H1 (cell line): ENCODE data around the gene SLC1A7. TPM values are rescaled to one million over a fixed set of nuclear protein-coding genes. Genes with fewer than 3 reads are reported as not detected.
A peak's percentile ranks its signal among the peaks of the same experiment; 100 is the strongest.

ENCODE experiments used
- CTCF ChIA-PET: fragments of 300-600 bp; sonication (Branson Sonifier 250); formaldehyde crosslinking; loops from one replicate; lab custom pipeline; 2021; ENCODE audit not compliant: partially characterized antibody; lab: Charles Lee
- POLR2A ChIA-PET: fragments of 300-600 bp; sonication (Branson Sonifier 250); formaldehyde crosslinking; loops from one replicate; lab custom pipeline; 2021; ENCODE audit warnings: inconsistent platforms; ENCODE audit not compliant: partially characterized antibody; lab: Charles Lee
- DNase-seq, 2 experiments: peaks; one replicate each; pipeline versions ENCODE4 v3.0.0 to v3.0.0-alpha.2; 2010 to 2022; ENCODE audit warnings: low spot score in 2 of 2, low read depth in 1 of 2, mixed read lengths in 1 of 2
- FAIRE-seq: peaks from 2 replicates; lab custom pipeline; 2011; peaks lifted over from hg19 to GRCh38; lab: Jason Lieb, UNC
- H2AFZ ChIP-seq: 2 replicates; pipeline ENCODE4 v1.8.1; 2012; ENCODE audit warnings: low read length, inconsistent platforms
- H2AK5ac ChIP-seq: 2 replicates; pipeline ENCODE4 v1.6.1; 2013; ENCODE audit warnings: low read depth, low read length
- H2BK120ac ChIP-seq: replicated peaks from 2 replicates; pipeline ENCODE3; 2013; ENCODE audit warnings: low read depth, low read length, inconsistent platforms
- H2BK12ac ChIP-seq: 2 replicates; pipeline ENCODE4 v1.6.1; 2013; ENCODE audit warnings: low read depth, low read length
- H2BK15ac ChIP-seq: 2 replicates; pipeline ENCODE4 v1.6.1; 2013; ENCODE audit warnings: low read length
- H2BK20ac ChIP-seq: 2 replicates; pipeline ENCODE4 v1.6.1; 2013; ENCODE audit warnings: low read length
- H2BK5ac ChIP-seq: 2 replicates; pipeline ENCODE4 v1.6.1; 2013; ENCODE audit warnings: low read depth, low read length
- H3K14ac ChIP-seq: 2 replicates; pipeline ENCODE4 v1.6.1; 2013; ENCODE audit warnings: inconsistent platforms; ENCODE audit not compliant: insufficient read length
- H3K18ac ChIP-seq: 2 replicates; pipeline ENCODE4 v1.6.1; 2013; ENCODE audit warnings: low read length; ENCODE audit errors: extremely low read depth
- H3K23ac ChIP-seq: 2 replicates; pipeline ENCODE4 v1.6.1; 2013; ENCODE audit warnings: inconsistent platforms; ENCODE audit not compliant: insufficient read length
- H3K23me2 ChIP-seq: 2 replicates; pipeline ENCODE4 v1.6.1; 2013; ENCODE audit warnings: low read depth, low read length
- H3K27ac ChIP-seq: 2 replicates; pipeline ENCODE4 v1.6.1; 2011; ENCODE audit warnings: low read depth, low read length, inconsistent platforms
- H3K27me3 ChIP-seq, 4 experiments: replicated peaks in 1 of 4; 1 replicate in 1 of 4; 2 replicates in 3 of 4; pipeline versions ENCODE4 v1.6.1 to v1.8.1; 2011 to 2013; ENCODE audit warnings: low read length in 3 of 4, mild to moderate bottlenecking in 3 of 4, inconsistent platforms in 2 of 4, mixed read lengths in 2 of 4, moderate library complexity in 1 of 4; ENCODE audit not compliant: control insufficient read depth in 3 of 4, insufficient read depth in 3 of 4; ENCODE audit errors: extremely low read depth in 1 of 4
- H3K36me3 ChIP-seq, 4 experiments: 2 replicates each; pipeline versions ENCODE4 v1.6.1 to v1.8.1; 2011 to 2013; ENCODE audit warnings: mild to moderate bottlenecking in 4 of 4, low read length in 3 of 4, moderate library complexity in 2 of 4, control low read depth in 1 of 4, inconsistent platforms in 1 of 4; ENCODE audit not compliant: insufficient read depth in 4 of 4, control insufficient read depth in 2 of 4
- H3K4ac ChIP-seq: replicated peaks from 2 replicates; pipeline ENCODE3; 2013; ENCODE audit warnings: low read length, low read depth, mixed read lengths, inconsistent platforms; ENCODE audit not compliant: insufficient read length
- H3K4me1 ChIP-seq, 4 experiments: replicated peaks in 1 of 4; 1 replicate in 1 of 4; 2 replicates in 3 of 4; pipeline versions ENCODE4 v1.6.1 to v1.8.1; 2011 to 2013; ENCODE audit warnings: low read length in 3 of 4, inconsistent platforms in 2 of 4, mixed read lengths in 1 of 4; ENCODE audit not compliant: insufficient read depth in 4 of 4, control insufficient read depth in 3 of 4
- H3K4me2 ChIP-seq, 2 experiments: 2 replicates each; pipeline versions ENCODE4 v1.6.1 to v1.8.1; 2011 to 2013; ENCODE audit warnings: low read depth in 2 of 2, low read length in 2 of 2, control low read depth in 1 of 2, inconsistent platforms in 1 of 2, mild to moderate bottlenecking in 1 of 2; ENCODE audit not compliant: insufficient read depth in 1 of 2
- H3K4me3 ChIP-seq, 4 experiments: fragments of 200-600, 300-600 bp in 1 of 4; sonication (generic), shearing (Covaris generic), sonication (Bioruptor Twin) in 1 of 4; 2 replicates each; pipeline versions ENCODE4 v1.5.1 to v1.8.1; 2011 to 2016; ENCODE audit warnings: low read length in 4 of 4, low read depth in 3 of 4, control low read depth in 2 of 4, inconsistent platforms in 2 of 4, mild to moderate bottlenecking in 2 of 4, mixed read lengths in 1 of 4, moderate library complexity in 1 of 4; ENCODE audit not compliant: insufficient read depth in 2 of 4; ENCODE audit errors: extremely low read depth in 1 of 4
- H3K56ac ChIP-seq: replicated peaks from 2 replicates; pipeline ENCODE3; 2013; ENCODE audit warnings: low read depth, mild to moderate bottlenecking, mixed read lengths, low read length, inconsistent platforms; ENCODE audit not compliant: insufficient read length
- H3K79me1 ChIP-seq: 2 replicates; pipeline ENCODE4 v1.6.1; 2013; ENCODE audit warnings: low read depth, low read length, control low read depth
- H3K79me2 ChIP-seq, 2 experiments: 2 replicates each; pipeline versions ENCODE4 v1.6.1 to v1.8.1; 2012 to 2013; ENCODE audit warnings: low read length in 2 of 2, mild to moderate bottlenecking in 2 of 2, inconsistent platforms in 1 of 2; ENCODE audit not compliant: insufficient read depth in 2 of 2, control insufficient read depth in 1 of 2
- H3K9ac ChIP-seq, 4 experiments: replicated peaks in 1 of 4; 1 replicate in 1 of 4; 2 replicates in 3 of 4; pipeline versions ENCODE4 v1.6.1 to v1.8.1; 2011 to 2013; ENCODE audit warnings: low read depth in 3 of 4, low read length in 3 of 4, control low read depth in 2 of 4, mild to moderate bottlenecking in 2 of 4, moderate library complexity in 2 of 4, inconsistent platforms in 1 of 4; ENCODE audit errors: extremely low read depth in 1 of 4
- H3K9me3 ChIP-seq, 2 experiments: 2 replicates each; pipeline versions ENCODE4 v1.6.1 to v1.8.1; 2012 to 2013; ENCODE audit warnings: mild to moderate bottlenecking in 2 of 2, moderate library complexity in 2 of 2, control low read depth in 1 of 2, inconsistent platforms in 1 of 2, low read depth in 1 of 2, low read length in 1 of 2, mixed read lengths in 1 of 2; ENCODE audit not compliant: insufficient read depth in 2 of 2
- H4K20me1 ChIP-seq, 2 experiments: replicated peaks in 1 of 2; 2 replicates each; pipeline versions ENCODE3 to v1.8.1; 2011 to 2013; ENCODE audit warnings: inconsistent platforms in 2 of 2, low read length in 2 of 2, mild to moderate bottlenecking in 1 of 2; ENCODE audit not compliant: insufficient read depth in 2 of 2, control insufficient read depth in 1 of 2
- H4K5ac ChIP-seq: 2 replicates; pipeline ENCODE4 v1.6.1; 2013; ENCODE audit warnings: low read length, low read depth, mixed read lengths, inconsistent platforms; ENCODE audit not compliant: insufficient read length
- H4K8ac ChIP-seq: 2 replicates; pipeline ENCODE4 v1.8.0; 2013; ENCODE audit warnings: mild to moderate bottlenecking, moderate library complexity, low read length, inconsistent platforms; ENCODE audit not compliant: insufficient read depth; ENCODE audit errors: extremely low read depth
- H4K91ac ChIP-seq: replicated peaks from 2 replicates; pipeline ENCODE3; 2013; ENCODE audit warnings: low read length, mixed read lengths, inconsistent platforms; ENCODE audit not compliant: insufficient read length
- BACH1 ChIP-seq: IDR thresholded peaks from 2 replicates; pipeline ENCODE4 v1.6.1; 2012; ENCODE audit warnings: low read length, improper control_type of control experiment
- BRCA1 ChIP-seq: IDR thresholded peaks from 2 replicates; pipeline ENCODE4 v1.6.1; 2012; ENCODE audit warnings: low read depth, low read length, improper control_type of control experiment
- CHD1 ChIP-seq: IDR thresholded peaks from 2 replicates; pipeline ENCODE4 v1.6.1; 2012; ENCODE audit warnings: low read depth, low read length, improper control_type of control experiment
- EZH2 ChIP-seq: fragments of 200-600 bp; sonication (generic); IDR thresholded peaks from 2 replicates; pipeline ENCODE4 v1.7.1; 2012; ENCODE audit warnings: low read depth, mild to moderate bottlenecking, moderate library complexity, low read length, inconsistent platforms; ENCODE audit not compliant: severe bottlenecking
- FOSL1 ChIP-seq: IDR thresholded peaks from 2 replicates; pipeline ENCODE4 v1.6.1; 2011; ENCODE audit warnings: mild to moderate bottlenecking, low read depth, low read length, moderate library complexity; ENCODE audit not compliant: insufficient read depth
- PHF8 ChIP-seq: fragments of 200-600 bp; sonication (generic); conservative IDR thresholded peaks from 2 replicates; pipeline ENCODE4 v1.7.1; 2012; ENCODE audit warnings: low read depth, mild to moderate bottlenecking, inconsistent platforms, low read length, moderate library complexity
- SAP30 ChIP-seq: fragments of 300-600 bp; sonication (generic); IDR thresholded peaks from 2 replicates; pipeline ENCODE4 v1.7.1; 2012; ENCODE audit warnings: low read length, moderate library complexity, mild to moderate bottlenecking, inconsistent platforms; ENCODE audit not compliant: insufficient read depth, insufficient replicate concordance
- SIN3A ChIP-seq, 2 experiments: IDR thresholded peaks in 1 of 2; conservative IDR thresholded peaks in 1 of 2; 2 replicates each; pipeline ENCODE4 v1.6.1; 2011 to 2012; ENCODE audit warnings: low read length in 2 of 2, improper control_type of control experiment in 1 of 2, low read depth in 1 of 2, mild to moderate bottlenecking in 1 of 2
- SP4 ChIP-seq: IDR thresholded peaks from 2 replicates; pipeline ENCODE4 v1.6.1; 2012; ENCODE audit warnings: low read length, inconsistent platforms
- TAF1 ChIP-seq: IDR thresholded peaks from 2 replicates; pipeline ENCODE4 v1.6.1; 2011; ENCODE audit warnings: mild to moderate bottlenecking, low read depth, low read length
- TCF12 ChIP-seq: IDR thresholded peaks from 2 replicates; pipeline ENCODE4 v1.6.1; 2011; ENCODE audit warnings: low read depth, mild to moderate bottlenecking, low read length
- WGBS, 2 experiments: shearing (Covaris generic) in 1 of 2; methylation state at CpG; one replicate each; pipeline versions ENCODE4 v1.1.6 to v1.1.7; 2013 to 2015; ENCODE audit warnings: low lambda C conversion rate in 2 of 2, mixed read lengths in 2 of 2, inconsistent platforms in 1 of 2, low coverage in 1 of 2, missing lambda C conversion rate in 1 of 2; ENCODE audit not compliant: insufficient replicate concordance in 2 of 2, insufficient coverage in 1 of 2, insufficient read length in 1 of 2; ENCODE audit errors: extremely low coverage in 1 of 2, missing lambda C conversion rate in 1 of 2; 5-methylcytosine and 5-hydroxymethylcytosine counted together
- polyA plus RNA-seq, 7 experiments: library from polyadenylated mRNA; depleted of rRNA in 3 of 7; stranded (reverse) in 5 of 7; unstranded in 2 of 7; fragments of >200 nt in 5 of 7; fragments of 200-250 nt in 2 of 7; gene quantifications; 1 replicate in 5 of 7; 2 replicates in 1 of 7; 4 replicates in 1 of 7; pipeline versions ENCODE4 v1.2.1 to v1.2.3, GENCODE V29; 2011 to 2013; ENCODE audit warnings: missing spikeins in 2 of 7, mixed read lengths in 2 of 7
- total RNA-seq: library from RNA; stranded (reverse); fragmentation: NEBNext Ultra II Directional; extraction: Animal tissue kit (Norgen Biotek cat#: 25700); gene quantifications from 2 replicates; pipeline ENCODE4 v1.2.1, GENCODE V29; 2021

The SLC1A7 gene
- total and polyA plus RNA-seq, 2 of the 8 experiments (the other 6 are each of a cell fraction or from before 2014, with no cell fraction given) = not detected

- Histone ChIP-seq H3K14ac (no peak overlapping the region), H3K79me1 (no peaks in the 10 kb centered on the region), H3K79me2 (no peaks in the 10 kb centered on the region), H2BK5ac (no peak overlapping the region), H2AFZ (no peak overlapping the region), H3K9ac (no peak overlapping the region), H3K4me1 (peaks cover 0 to 9% (median 3%) of the 10 kb centered on the region in 4 experiments; a peak in 5 of 7 replicates), H2BK20ac (no peak overlapping the region), H3K4me2 (peak overlapping the region; percentile 78 to 95; a peak in 3 of 4 replicates), H3K27ac (no peak overlapping the region)
- FAIRE-seq (no peak), DNase-seq (peak in 1 of 2 experiments; percentile 44)
- TF ChIP-seq BACH1 = no peak
- no peak for TF ChIP-seq SAP30
- no peak for TF ChIP-seq FOSL1
- TF ChIP-seq SP4 = no peak
- TF ChIP-seq TAF1 = no peak
- TF ChIP-seq CHD1 = no peak
- no peak for TF ChIP-seq SIN3A (conservative IDR thresholded peaks at IDR 0.05 in 1 of 2, IDR thresholded peaks at IDR 0.05 in 1 of 2; ENCODE audit: low read depth in 1 of 2, low read length in 2 of 2)
- TF ChIP-seq PHF8 = no peak
- TF ChIP-seq EZH2 = no peak
- TF ChIP-seq TCF12 = no peak
- TF ChIP-seq BRCA1 = no peak
- TF ChIP-seq, all 59 proteins: peak for 0
- Histone ChIP-seq H3K56ac (no peak overlapping the region), H3K9me3 (no peaks in the 10 kb centered on the region), H3K27me3 (peaks cover 30 to 56% (median 49%) of the 10 kb centered on the region in 4 experiments), H2BK120ac (no peak overlapping the region), H4K5ac (no peak overlapping the region), H3K18ac (no peak overlapping the region), H2AK5ac (no peak overlapping the region), H3K23me2 (peaks cover 11% of the 10 kb centered on the region; the same call in 1 of the 2 replicates), H3K4me3 (no peak overlapping the region), H4K8ac (no peak overlapping the region), H3K4ac (no peak overlapping the region), H4K91ac (no peak overlapping the region), H3K36me3 (no peaks in the 10 kb centered on the region), H2BK15ac (no peak overlapping the region), H3K23ac (no peak overlapping the region), H2BK12ac (peak overlapping the region; percentile 21; the same call in 1 of the 2 replicates), H4K20me1 (no peaks in the 10 kb centered on the region)
- ChIA-PET CTCF (interaction anchor here (0.7 to 2.6 kb wide), 5 partner anchors 11 to 158 kb away, joined by 3 to 9 read pairs (median 3); no protein-coding TSS in a partner anchor), POLR2A (no interaction called here)
- 86% methylated on average over 9 of the region's 9 CpGs; no CpG with 5 or more reads in 1 of the 2 experiments for WGBS, 2 experiments
These were observed 78.5 kb downstream of the SLC1A7 start for GRCh38 chr1:53063744-53064515.
